ENCODE measurements around the gene RSPO3.
"Not testable (repeated sequence)": the region's sequence is repeated elsewhere in the genome, so short reads cannot be mapped to it uniquely, and the experiment has no call there.

Gene RSPO3

GRCh38 chr6:127210725-127211124 is 92.3 kb downstream of the RSPO3 start:
- TF ChIP-seq CTCF (IDR thresholded peaks at IDR 0.05) (no peak), ZFX (IDR thresholded peaks at IDR 0.05; ENCODE audit: borderline replicate concordance) (no peak)
- H3K27ac ChIP-seq: no peak overlapping the region

- TF ChIP-seq CTCF (IDR thresholded peaks at IDR 0.05) (no peak), ZFX (IDR thresholded peaks at IDR 0.05; ENCODE audit: borderline replicate concordance) (no peak)
- no peak overlapping the region for H3K27ac ChIP-seq
Measured at GRCh38 chr6:127212376-127212775, 93.9 kb downstream of the RSPO3 start.

GRCh38 chr6:127214032-127214431 is 95.6 kb downstream of the RSPO3 start:
- H3K27ac ChIP-seq: not testable (repeated sequence)

- not testable (repeated sequence) for H3K27ac ChIP-seq
Measured at GRCh38 chr6:127214531-127214930, 96.1 kb downstream of the RSPO3 start.

- H3K27ac ChIP-seq: no peak overlapping the region
- TF ChIP-seq ZFX (IDR thresholded peaks at IDR 0.05; ENCODE audit: borderline replicate concordance): no peak
- no peak for TF ChIP-seq CTCF (IDR thresholded peaks at IDR 0.05)
Measured at GRCh38 chr6:127215931-127216330, 97.5 kb downstream of the RSPO3 start.

- no peak for TF ChIP-seq ZFX (IDR thresholded peaks at IDR 0.05; ENCODE audit: borderline replicate concordance)
Measured at GRCh38 chr6:127216810-127217789, 98.6 kb downstream of the RSPO3 start.

GRCh38 chr6:127219869-127220268 is 101.4 kb downstream of the RSPO3 start:
- TF ChIP-seq ZFX (IDR thresholded peaks at IDR 0.05; ENCODE audit: borderline replicate concordance) (no peak), CTCF (IDR thresholded peaks at IDR 0.05) (no peak)
- H3K27ac ChIP-seq: no peak overlapping the region

More at GRCh38 chr6:127216810-127217789, 98.6 kb downstream of the RSPO3 start:
- no peak overlapping the region for H3K27ac ChIP-seq

GRCh38 chr6:127221201-127221600 is 102.7 kb downstream of the RSPO3 start:
- H3K27ac ChIP-seq: no peak overlapping the region
- no peak for TF ChIP-seq ZFX (IDR thresholded peaks at IDR 0.05; ENCODE audit: borderline replicate concordance)
- TF ChIP-seq CTCF (IDR thresholded peaks at IDR 0.05): no peak

GRCh38 chr6:127222418-127222817 is 103.9 kb downstream of the RSPO3 start:
- no peak overlapping the region for H3K27ac ChIP-seq
- TF ChIP-seq ZFX (IDR thresholded peaks at IDR 0.05; ENCODE audit: borderline replicate concordance) (no peak), CTCF (IDR thresholded peaks at IDR 0.05) (no peak)
